GM18508 (cell line): Measurements from ENCODE around the gene RBM27.
A peak's percentile ranks its signal among the peaks of the same experiment; 100 is the strongest.
"Not testable (repeated sequence)": the region's sequence is repeated elsewhere in the genome, so short reads cannot be mapped to it uniquely, and the experiment has no call there.

Source experiments
- ATAC-seq: cut with Tn5 transposase; IDR thresholded peaks from one replicate; pipeline ENCODE4 v1.9.1; 2021; ENCODE audit warnings: moderate number of reproducible peaks; ENCODE audit not compliant: insufficient read depth, unreplicated experiment

The RBM27 gene, protein sequence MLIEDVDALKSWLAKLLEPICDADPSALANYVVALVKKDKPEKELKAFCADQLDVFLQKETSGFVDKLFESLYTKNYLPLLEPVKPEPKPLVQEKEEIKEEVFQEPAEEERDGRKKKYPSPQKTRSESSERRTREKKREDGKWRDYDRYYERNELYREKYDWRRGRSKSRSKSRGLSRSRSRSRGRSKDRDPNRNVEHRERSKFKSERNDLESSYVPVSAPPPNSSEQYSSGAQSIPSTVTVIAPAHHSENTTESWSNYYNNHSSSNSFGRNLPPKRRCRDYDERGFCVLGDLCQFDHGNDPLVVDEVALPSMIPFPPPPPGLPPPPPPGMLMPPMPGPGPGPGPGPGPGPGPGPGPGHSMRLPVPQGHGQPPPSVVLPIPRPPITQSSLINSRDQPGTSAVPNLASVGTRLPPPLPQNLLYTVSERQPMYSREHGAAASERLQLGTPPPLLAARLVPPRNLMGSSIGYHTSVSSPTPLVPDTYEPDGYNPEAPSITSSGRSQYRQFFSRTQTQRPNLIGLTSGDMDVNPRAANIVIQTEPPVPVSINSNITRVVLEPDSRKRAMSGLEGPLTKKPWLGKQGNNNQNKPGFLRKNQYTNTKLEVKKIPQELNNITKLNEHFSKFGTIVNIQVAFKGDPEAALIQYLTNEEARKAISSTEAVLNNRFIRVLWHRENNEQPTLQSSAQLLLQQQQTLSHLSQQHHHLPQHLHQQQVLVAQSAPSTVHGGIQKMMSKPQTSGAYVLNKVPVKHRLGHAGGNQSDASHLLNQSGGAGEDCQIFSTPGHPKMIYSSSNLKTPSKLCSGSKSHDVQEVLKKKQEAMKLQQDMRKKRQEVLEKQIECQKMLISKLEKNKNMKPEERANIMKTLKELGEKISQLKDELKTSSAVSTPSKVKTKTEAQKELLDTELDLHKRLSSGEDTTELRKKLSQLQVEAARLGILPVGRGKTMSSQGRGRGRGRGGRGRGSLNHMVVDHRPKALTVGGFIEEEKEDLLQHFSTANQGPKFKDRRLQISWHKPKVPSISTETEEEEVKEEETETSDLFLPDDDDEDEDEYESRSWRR

DNA sequence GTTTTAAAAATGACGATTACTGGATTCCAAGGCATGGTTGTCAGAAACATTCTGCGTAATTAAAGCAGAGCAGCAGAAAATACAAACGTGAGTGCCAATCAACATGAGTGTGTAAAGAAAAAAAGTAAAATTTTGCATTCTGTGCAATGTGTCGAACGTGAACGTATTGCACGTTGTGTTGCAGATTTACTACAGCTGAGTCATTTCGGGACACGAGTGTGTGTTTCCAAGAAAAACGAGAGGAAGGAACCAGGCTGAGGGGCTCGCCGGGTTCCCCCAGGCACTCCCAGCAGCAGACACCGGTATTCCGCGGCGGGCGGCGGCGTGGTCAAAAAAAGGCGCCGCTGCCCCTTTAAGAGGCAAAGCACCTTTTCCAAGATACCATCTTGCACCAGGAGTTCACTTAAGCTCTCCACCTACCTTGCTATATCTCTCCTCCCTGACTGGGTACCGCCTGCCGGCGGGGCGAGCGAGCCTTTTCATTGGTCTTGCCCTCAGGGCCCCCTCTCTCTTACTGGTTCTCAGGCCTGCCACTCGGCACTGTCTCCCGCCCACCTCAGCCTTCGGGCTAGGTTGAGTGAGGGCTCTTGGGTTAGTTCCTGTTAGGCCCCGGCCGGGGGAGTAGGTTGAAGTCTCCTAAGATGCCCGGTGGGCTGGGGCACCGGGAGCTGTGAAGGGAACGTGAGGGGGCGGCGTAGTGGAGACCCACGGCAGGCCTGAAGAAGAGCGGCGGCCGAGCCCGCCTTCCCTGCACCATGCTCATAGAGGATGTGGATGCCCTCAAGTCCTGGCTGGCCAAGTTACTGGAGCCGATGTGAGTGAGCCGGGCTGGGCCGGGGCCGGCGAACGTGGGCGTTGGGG, at the start of gene RBM27:
Gene RBM27, plus strand, starts transcription at position 595 of the 861 bp plus-strand sequence. Its CDS starts 161 bp downstream, at position 756.
- peak; percentile 100 for ATAC-seq

DNA sequence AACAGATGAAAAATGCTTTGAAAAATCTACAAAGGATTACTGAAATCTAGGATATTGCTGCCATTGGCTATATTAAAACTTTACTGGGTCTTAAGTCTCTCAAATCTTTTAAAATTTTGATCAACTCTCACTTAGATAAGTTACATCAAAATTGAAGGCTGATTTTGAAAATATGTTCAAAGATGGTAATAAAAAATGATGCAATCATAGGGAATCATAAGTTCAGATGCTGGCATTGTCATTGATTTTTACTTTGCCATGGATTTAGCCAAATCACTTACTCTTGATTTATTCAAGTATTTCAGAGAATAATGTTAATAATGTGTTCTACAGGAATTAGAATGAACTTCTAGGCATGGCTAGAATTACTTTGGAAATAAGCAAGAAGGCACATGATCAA, 45.1 kb upstream of the RBM27 start:
- ATAC-seq, result no peak

DNA sequence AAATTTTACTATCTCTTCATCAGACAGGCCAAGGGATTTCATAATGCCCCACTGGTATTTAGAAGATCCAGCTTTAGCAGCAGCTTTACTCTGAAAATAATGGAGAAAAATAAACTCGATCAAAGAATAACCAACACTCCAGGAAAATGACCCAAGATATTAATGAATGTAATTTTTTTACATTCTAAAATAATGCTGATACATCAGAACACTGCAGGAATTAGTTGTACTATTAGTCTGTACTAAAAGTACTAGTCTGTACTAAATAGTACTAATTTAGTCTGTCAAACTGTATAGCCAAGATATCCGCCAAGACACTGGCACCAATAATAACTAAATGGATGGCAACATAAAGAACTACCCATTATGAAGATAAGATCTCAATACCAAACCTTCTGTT, 39.0 kb upstream of the RBM27 start:
- no peak for ATAC-seq

DNA sequence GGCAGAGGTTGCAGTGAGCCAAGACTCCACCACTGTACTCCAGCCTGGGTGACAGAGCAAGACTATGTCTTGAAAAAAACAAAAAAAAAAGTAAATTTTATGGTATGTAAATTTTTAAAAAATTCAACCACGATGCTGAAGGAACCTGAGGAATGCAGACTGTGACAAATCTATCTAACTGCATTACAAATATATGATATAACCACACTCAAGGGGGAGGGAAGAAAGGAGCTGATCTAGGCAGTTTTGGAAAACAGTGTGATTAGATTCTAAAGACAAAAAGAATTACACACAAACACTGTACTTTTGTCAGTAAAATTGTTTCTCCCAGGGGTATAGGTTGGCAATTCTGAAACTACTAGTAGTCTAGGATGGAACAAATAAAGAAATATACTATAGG, 37.9 kb upstream of the RBM27 start:
- no peak for ATAC-seq

DNA sequence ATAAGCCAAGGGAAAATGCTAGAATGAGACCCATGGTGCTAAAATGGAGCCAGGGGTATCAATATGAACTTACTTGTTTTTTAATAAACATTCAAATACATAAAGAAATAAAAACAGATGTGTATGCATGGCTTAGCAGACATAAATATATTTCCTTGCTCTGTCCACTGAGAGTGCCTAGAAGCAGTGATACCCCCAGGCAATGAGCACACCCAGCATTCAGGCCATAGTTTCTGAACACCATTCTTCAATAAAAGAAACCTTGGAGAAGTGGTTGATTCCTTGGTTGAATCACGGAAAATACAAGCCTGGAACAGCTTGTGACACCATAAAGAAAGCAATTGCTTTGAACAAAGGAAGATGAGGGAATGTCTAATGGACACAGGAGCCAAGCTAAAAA, 37.5 kb upstream of the RBM27 start:
- ATAC-seq, result no peak

DNA sequence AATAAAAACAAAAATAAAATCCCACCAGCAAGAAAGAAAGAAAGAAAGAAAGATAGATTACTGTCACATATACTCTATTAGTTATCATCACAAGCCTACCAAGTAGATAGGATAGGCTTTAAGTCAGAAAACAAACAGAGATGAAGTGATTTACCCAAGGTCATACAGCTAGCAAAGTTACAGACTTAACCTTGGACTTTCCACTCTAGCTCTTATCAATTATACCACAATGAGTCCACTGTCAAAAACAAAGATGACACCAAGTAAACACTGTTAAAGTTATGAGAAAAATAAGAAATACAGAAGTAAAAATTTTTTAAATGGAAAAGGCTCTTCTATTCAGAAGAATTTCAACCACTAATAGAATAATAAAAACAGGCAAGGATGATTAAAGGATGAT, 34.3 kb upstream of the RBM27 start:
- ATAC-seq, result no peak

DNA sequence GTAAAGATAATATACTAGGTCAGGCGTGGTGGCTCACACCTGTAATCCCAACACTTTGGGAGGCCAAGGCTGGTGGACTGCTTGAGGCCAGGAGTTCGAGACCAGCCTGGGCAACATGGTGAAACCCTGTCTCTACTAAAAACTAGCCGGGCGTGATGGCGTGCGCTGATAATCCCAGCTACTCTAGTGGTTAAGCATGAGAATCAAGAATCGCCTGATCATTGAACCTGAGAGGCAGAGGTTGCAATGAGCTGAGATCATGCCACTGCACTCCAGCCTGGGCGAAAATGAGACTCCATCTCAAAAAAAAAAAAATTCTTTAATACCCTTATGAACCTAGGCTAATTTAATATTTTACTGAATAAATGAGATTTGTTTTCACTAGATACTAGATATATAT, 30.4 kb upstream of the RBM27 start:
- peak; percentile 45 for ATAC-seq

DNA sequence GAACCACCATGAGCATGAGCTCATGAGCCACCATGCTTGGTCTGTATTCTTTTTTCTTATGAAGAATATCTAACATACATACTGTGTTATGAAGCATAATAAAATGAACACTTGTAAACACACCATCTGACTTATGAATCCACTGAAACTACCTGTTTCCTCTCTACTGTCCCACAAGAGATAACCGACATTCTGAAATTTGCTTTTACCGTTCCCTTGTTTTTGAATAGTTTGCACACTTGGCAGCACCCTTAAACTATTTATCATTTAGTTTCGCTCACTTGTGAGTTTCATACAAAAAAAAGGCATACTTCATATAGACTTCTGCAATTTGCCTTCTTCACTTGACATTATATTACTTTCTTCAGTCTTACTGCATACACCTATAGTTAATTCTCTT, 29.8 kb upstream of the RBM27 start:
- ATAC-seq, result peak; percentile 91

DNA sequence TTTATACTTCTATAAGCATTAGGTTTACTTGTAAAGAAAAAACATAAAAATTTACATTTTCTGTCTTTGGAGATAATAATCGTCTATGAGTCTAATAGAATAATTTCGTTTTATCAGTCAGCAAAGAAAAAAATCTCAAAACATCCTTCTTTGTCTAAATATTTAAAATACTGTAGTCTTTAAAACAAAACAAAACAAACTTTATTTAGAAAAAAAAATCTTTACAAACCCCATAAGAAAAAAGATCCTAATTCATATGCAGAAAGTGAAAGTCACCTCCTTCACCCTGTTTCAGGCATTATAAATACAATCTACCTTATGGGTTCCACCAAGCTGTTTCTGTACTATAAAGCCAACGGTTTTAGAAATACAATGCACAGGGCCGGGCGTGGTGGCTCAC, 26.6 kb upstream of the RBM27 start:
- no peak for ATAC-seq

DNA sequence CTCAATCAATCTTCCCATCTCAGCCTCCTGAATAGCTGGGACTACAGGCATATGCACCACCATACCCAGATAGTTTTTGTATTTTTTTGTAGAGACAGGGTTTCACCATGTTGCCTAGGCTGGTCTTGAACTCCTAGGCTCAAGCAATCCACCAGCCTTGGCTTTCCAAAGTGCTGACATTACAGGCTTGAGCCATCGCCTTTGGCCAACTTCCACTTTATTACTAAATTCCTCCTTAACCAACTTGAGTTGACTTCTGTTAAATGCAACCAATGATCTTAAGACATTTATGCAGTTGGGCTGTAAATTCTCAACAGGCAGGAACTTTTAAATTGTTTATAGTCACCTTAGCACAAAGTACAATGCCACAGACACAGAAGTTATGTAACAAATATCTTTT, 23.7 kb upstream of the RBM27 start:
- no peak for ATAC-seq

DNA sequence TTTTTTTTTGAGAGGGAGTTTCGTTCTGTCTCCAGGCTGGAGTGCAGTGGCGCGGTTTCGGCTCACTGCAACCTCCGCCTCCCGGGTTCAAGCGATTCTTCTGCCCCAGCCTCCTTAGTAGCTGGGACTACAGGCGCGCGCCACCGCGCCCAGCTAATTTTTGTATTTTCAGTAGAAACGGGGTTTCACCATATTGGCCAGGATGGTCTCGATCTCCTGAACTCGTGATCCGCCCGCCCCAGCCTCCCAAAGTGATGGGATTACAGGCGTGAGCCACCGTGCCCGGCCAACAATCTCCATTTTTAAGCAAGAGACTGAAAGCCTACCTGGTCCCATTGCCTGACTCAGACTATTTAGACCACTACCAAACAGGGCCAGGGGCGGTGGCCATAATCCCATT, 20.0 kb upstream of the RBM27 start:
- not testable (repeated sequence) for ATAC-seq

DNA sequence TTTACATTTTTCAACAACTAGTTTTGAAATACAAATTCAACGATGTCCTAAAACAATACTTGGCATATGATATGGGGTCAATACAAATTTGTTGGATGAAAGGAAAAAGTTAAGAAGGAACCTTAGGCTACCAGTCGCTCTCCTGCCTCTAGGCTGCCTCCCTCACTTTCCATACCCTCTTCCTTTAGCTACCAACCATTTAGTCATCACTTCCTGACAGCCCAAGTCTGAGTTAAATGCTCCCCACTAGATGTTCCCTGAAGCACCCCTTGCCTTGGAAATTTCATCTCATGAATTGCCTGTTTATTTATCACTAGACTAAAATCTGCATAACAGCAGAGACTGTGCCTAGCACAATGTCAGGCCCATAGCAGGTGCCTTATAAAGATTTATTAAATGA, 18.2 kb upstream of the RBM27 start:
- ATAC-seq, result no peak

DNA sequence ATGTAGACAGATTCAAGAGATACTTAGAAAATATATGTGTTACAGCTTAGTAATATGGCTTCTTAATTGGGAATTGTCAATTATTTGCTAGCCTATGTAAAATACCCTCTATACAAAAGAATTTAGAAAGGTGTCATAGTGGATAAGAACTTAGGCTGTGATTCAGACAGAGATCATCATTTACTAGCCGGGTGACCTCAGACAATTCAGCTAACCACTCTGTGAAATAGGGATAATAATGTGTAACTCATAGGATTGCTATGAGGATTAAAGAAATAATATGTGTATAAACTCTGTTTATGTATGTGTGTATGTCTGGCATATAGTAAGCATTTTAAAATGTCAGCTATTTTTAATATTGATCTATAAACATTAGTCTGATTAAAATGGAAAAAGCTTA, 15.0 kb upstream of the RBM27 start:
- no peak for ATAC-seq

DNA sequence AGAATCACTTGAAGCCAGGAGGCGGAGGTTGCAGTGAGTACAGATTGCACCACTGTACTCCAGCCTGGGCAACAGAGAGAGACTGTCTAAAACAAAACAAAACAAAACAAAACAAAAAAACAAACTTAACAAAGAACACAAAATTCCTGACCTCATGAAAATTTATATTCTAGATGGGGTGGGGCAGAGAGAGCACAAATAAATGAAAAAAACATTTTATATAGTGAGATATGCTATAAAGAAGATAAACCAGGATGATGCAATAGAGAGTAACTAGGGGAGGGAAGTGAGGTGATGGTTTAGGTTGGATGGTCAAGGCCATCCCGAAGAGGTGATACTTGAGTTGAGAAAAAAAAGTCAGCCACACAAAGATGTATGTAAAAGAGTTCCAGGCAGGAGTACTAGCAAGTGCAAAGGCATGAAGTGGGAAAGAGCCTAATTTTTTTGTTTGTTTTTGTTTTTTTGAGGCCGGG, 10.8 kb upstream of the RBM27 start:
- no peak for ATAC-seq

DNA sequence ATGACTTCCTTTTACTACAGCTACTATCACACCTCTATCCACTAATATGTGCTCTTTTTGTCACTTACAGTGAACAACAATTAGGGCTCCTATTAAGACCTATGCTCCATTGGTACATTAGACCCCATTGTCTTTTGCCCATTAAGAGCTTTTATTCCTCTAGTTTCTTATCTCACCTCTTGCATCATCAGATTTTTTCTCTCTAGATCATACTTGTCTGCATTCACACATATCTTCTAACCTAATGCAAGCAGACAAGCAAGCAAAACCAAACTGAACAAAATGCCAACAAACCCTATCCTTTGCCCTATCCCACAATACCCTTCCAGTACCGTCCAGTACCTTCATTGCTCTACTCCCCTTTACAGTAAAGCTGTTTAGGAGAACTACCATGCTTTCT, 10.1 kb upstream of the RBM27 start:
- no peak for ATAC-seq

DNA sequence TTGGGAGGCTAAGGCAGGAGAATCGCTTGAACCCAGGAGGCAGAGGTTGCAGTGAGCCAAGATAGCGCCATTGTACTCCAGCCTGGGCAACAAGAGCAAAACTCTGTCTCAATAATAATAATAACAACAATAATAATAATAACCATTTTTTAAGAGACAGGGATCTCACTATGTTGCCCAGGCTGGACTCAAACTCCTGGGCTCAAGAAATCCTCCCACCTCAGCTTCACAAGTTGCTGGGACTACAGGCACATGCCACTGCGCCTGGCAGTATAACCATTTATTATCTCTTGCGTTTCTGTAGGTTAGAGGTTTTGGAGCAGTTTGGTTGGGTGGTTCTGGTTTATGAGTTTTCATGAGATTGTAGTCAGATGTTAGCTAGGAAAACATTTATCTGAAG, 8.4 kb upstream of the RBM27 start:
- ATAC-seq, result not testable (repeated sequence)

DNA sequence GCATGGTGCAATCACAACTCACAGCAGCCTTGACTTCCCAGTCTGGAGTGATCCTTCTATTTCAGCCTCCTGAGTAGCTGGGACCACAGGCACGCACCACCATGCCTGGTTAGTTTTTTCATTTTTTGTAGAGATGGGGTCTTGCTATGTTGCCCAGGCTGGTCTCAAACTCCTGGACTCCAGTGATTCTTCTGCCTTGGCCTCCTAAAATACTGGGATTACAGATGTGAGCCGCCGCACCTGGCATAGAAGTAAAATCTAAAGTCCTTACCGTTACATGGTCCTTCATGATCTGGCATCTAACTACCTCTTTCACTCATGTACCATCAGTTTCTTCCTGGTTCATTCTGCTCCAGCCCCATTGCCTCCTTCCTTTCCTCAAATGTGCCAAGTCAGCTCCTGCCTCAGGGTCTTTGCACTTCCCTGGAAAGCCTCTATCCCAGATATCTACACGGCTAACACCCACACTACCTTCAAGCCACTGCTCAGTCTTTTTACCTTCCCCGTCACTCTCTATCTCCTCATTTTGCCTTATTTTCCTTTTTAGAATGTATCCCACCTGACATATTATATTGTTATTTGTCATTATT, 6.9 kb upstream of the RBM27 start:
- ATAC-seq, result no peak

DNA sequence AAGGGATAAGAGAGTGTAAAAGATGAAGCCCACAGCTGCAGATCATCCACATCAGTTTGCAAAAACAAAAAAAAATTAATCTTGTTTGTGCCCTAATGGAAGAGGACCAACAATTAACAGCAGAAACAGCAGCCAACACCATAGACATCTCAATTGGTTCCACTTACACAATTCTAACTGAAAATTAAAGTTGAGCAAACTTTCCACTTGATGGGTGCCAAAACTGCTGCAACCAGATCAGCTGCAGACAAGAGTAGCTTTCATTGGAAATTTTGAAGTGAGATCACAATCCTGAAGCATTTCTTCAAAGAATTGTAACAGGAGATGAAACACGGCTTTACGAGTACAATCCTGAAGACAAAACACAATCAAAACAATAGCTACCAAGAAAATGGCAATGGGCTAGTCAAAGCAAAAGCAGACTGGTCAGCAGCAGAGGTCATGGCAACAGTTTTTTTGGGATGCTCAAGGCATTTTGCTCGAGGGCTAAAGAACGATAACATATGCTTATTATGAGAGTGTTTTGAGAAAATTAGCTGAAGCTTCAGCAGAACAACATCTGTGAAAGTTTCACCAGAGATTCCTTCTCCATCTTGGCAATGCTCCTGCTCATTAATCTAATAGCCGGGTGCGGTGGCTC, 4.1 kb upstream of the RBM27 start:
- no peak for ATAC-seq

DNA sequence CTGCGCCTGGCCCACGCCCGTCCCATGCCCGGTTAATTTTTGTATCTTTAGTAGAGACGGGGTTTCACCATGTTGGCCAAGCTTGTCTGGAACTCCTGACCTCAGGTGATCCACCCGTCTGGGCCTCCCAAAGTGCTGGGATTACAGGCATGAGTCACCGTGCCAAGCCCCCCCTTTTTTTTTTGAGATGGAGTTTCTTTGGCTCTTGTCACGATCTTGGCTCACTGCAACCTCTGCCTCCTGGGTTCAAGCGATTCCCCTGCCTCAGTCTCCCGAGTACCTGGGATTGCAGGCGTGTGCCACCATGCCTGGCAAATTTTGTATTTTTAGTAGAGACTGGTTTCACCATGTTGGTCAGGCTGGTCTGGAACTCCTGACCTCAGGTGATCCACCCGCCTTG, 1.6 kb upstream of the RBM27 start:
- not testable (repeated sequence) for ATAC-seq
